Subcutaneous abdominal adipose tissue (tissue), 5 donors: ENCODE measurements around the gene SLC16A4.

Experiments
- H3K27ac ChIP-seq: one replicate; pipeline ENCODE4 v1.7.0; 2013; ENCODE audit warnings: low read depth, mild to moderate bottlenecking, inconsistent platforms, low read length, moderate library complexity
- H3K27me3 ChIP-seq, 5 donors: one replicate each; pipeline ENCODE4 v1.7.0; 2013; ENCODE audit warnings: low read length in 5 of 5, inconsistent platforms in 1 of 5; ENCODE audit not compliant: control insufficient read depth in 5 of 5, insufficient read depth in 4 of 5
- H3K36me3 ChIP-seq, 5 donors: one replicate each; pipeline ENCODE4 v1.7.0; 2013; ENCODE audit warnings: low read length in 5 of 5; ENCODE audit not compliant: control insufficient read depth in 5 of 5, insufficient read depth in 5 of 5
- H3K4me1 ChIP-seq, 5 donors: one replicate each; pipeline ENCODE4 v1.7.0; 2013; ENCODE audit warnings: low read length in 5 of 5, mild to moderate bottlenecking in 3 of 5, moderate library complexity in 1 of 5; ENCODE audit not compliant: control insufficient read depth in 5 of 5, insufficient read depth in 5 of 5
- H3K4me3 ChIP-seq, 5 donors: one replicate each; pipeline ENCODE4 v1.7.0; 2013; ENCODE audit warnings: low read length in 5 of 5, low read depth in 1 of 5
- H3K9ac ChIP-seq, 5 donors: one replicate each; pipeline ENCODE4 v1.7.0; 2013; ENCODE audit warnings: low read length in 5 of 5, mild to moderate bottlenecking in 4 of 5, moderate library complexity in 3 of 5
- H3K9me3 ChIP-seq, 5 donors: one replicate each; pipeline ENCODE4 v1.7.0; 2013; ENCODE audit warnings: low read length in 5 of 5; ENCODE audit not compliant: control insufficient read depth in 5 of 5
- donor health status: healthy.
- donor health status: healthy.
- donor health status: healthy.
- donor health status: healthy.
- donor health status: healthy.

Gene SLC16A4

GRCh38 chr1:110320168-110320518 is 70.7 kb downstream of the SLC16A4 start:
- no peak overlapping the region for H3K27ac ChIP-seq
- no peaks in the 10 kb centered on the region for H3K27me3 ChIP-seq
- no peaks in the 10 kb centered on the region for H3K36me3 ChIP-seq
- H3K4me1 ChIP-seq: peaks cover 0 to 4% (median 0%) of the 10 kb centered on the region in 5 donors
- no peak overlapping the region for H3K9ac ChIP-seq
- no peak overlapping the region for H3K4me3 ChIP-seq
- peaks cover 0 to 5% (median 0%) of the 10 kb centered on the region in 5 donors for H3K9me3 ChIP-seq

GRCh38 chr1:110319332-110320167 is 71.3 kb downstream of the SLC16A4 start:
- H3K9me3 ChIP-seq: peaks cover 0 to 5% (median 0%) of the 10 kb centered on the region in 5 donors
- H3K27ac ChIP-seq: no peak overlapping the region
- no peak overlapping the region for H3K4me3 ChIP-seq
- peaks cover 0 to 4% (median 0%) of the 10 kb centered on the region in 5 donors for H3K4me1 ChIP-seq
- no peaks in the 10 kb centered on the region for H3K27me3 ChIP-seq
- H3K9ac ChIP-seq: no peak overlapping the region
- H3K36me3 ChIP-seq: no peaks in the 10 kb centered on the region

- no peaks in the 10 kb centered on the region for H3K36me3 ChIP-seq
- peaks cover 0 to 5% (median 0%) of the 10 kb centered on the region in 5 donors for H3K9me3 ChIP-seq
- H3K27ac ChIP-seq: no peak overlapping the region
- H3K9ac ChIP-seq: no peak overlapping the region
- no peak overlapping the region for H3K4me3 ChIP-seq
- H3K27me3 ChIP-seq: no peaks in the 10 kb centered on the region
- H3K4me1 ChIP-seq: peaks cover 0 to 4% (median 0%) of the 10 kb centered on the region in 5 donors
These were observed 72.8 kb downstream of the SLC16A4 start for GRCh38 chr1:110318046-110318445.

GRCh38 chr1:110316735-110317134 is 74.1 kb downstream of the SLC16A4 start:
- H3K9ac ChIP-seq: no peak overlapping the region
- H3K27me3 ChIP-seq: no peaks in the 10 kb centered on the region
- H3K27ac ChIP-seq: no peak overlapping the region
- no peak overlapping the region for H3K4me3 ChIP-seq
- no peaks in the 10 kb centered on the region for H3K36me3 ChIP-seq
- peaks cover 2 to 14% (median 6%) of the 10 kb centered on the region in 5 donors for H3K4me1 ChIP-seq
- H3K9me3 ChIP-seq: peaks cover 0 to 5% (median 0%) of the 10 kb centered on the region in 5 donors
